GM23338 (cell line): Measurements from ENCODE around the gene CCDC90B. TPM values are rescaled to one million over a fixed set of nuclear protein-coding genes. Genes with fewer than 3 reads are reported as not detected.

Experiments
- ATAC-seq: fragments of 200-7000 bp; cut with Tn5 transposase; 3 replicates; pipeline ENCODE4 v1.9.1; 2020
- DNase-seq: peaks from one replicate; pipeline ENCODE4 v3.0.0-alpha.2; 2015; ENCODE audit warnings: low spot score
- H2AFZ ChIP-seq: fragments of 200-600 bp; sonication (generic); 2 replicates; pipeline ENCODE4 v1.8.0; 2016; ENCODE audit warnings: antibody characterized with exemption, mild to moderate bottlenecking, moderate library complexity
- H3F3A ChIP-seq: fragments of 200-600 bp; sonication (generic); replicated peaks from 2 replicates; pipeline ENCODE4 v1.8.0; 2017; ENCODE audit warnings: antibody characterized with exemption, mixed run types, low read depth
- H3K27ac ChIP-seq: fragments of 200-600 bp; sonication (generic); 2 replicates; pipeline ENCODE4 v1.6.1; 2016; ENCODE audit warnings: low read depth
- H3K27me3 ChIP-seq: fragments of 200-600 bp; sonication (generic); 2 replicates; pipeline ENCODE4 v1.8.0; 2016; ENCODE audit warnings: mild to moderate bottlenecking, mixed run types, moderate library complexity; ENCODE audit not compliant: insufficient read depth
- H3K36me3 ChIP-seq: fragments of 200-600 bp; sonication (generic); 2 replicates; pipeline ENCODE4 v1.8.0; 2016; ENCODE audit warnings: mild to moderate bottlenecking; ENCODE audit not compliant: insufficient read depth
- H3K4me1 ChIP-seq: fragments of 200-600 bp; sonication (generic); 2 replicates; pipeline ENCODE4 v1.8.0; 2016; ENCODE audit warnings: mild to moderate bottlenecking, moderate library complexity; ENCODE audit not compliant: insufficient read depth
- H3K4me2 ChIP-seq: fragments of 200-600 bp; sonication (generic); 2 replicates; pipeline ENCODE4 v1.7.1; 2017; ENCODE audit warnings: mixed run types
- H3K4me3 ChIP-seq: fragments of 200-600 bp; sonication (generic); 2 replicates; pipeline ENCODE4 v1.6.1; 2016; ENCODE audit warnings: mixed run types
- H3K79me2 ChIP-seq: fragments of 200-600 bp; sonication (generic); replicated peaks from 2 replicates; pipeline ENCODE4 v1.8.0; 2017; ENCODE audit warnings: mild to moderate bottlenecking; ENCODE audit not compliant: insufficient read depth
- H3K9me2 ChIP-seq: fragments of 200-600 bp; sonication (generic); 2 replicates; pipeline ENCODE4 v1.8.0; 2017; ENCODE audit not compliant: insufficient read depth
- H4K20me1 ChIP-seq: fragments of 200-600 bp; sonication (generic); replicated peaks from 2 replicates; pipeline ENCODE4 v1.8.0; 2017; ENCODE audit warnings: mild to moderate bottlenecking; ENCODE audit not compliant: insufficient read depth
- H3K27ac Mint-ChIP-seq: 2 replicates; pipeline ENCODE4 v1.8.0; 2020; ENCODE audit warnings: inconsistent platforms, mild to moderate bottlenecking, moderate library complexity, mixed read lengths
- H3K27me3 Mint-ChIP-seq: 3 replicates; pipeline ENCODE4 v1.8.0; 2022; ENCODE audit warnings: low read depth, mild to moderate bottlenecking, moderate library complexity, mixed read lengths, inconsistent platforms; ENCODE audit not compliant: insufficient read depth, poor library complexity
- H3K36me3 Mint-ChIP-seq: 3 replicates; pipeline ENCODE4 v1.8.0; 2021; ENCODE audit warnings: low read depth, mild to moderate bottlenecking, inconsistent platforms, moderate library complexity, mixed read lengths
- H3K4me1 Mint-ChIP-seq: 3 replicates; pipeline ENCODE4 v1.8.0; 2020; ENCODE audit warnings: mild to moderate bottlenecking, inconsistent platforms, mixed read lengths
- H3K4me3 Mint-ChIP-seq: 3 replicates; pipeline ENCODE4 v1.8.0; 2021; ENCODE audit warnings: moderate library complexity, mild to moderate bottlenecking, inconsistent platforms, mixed read lengths
- H3K9me3 Mint-ChIP-seq: 3 replicates; pipeline ENCODE4 v1.8.0; 2020; ENCODE audit warnings: moderate library complexity, mild to moderate bottlenecking, inconsistent platforms, mixed read lengths
- CREB1 ChIP-seq: fragments of 250-450 bp; sonication (Bioruptor Pico); IDR thresholded peaks from 2 replicates; pipeline ENCODE4 v1.5.0; 2020; ENCODE audit warnings: low read depth, mild to moderate bottlenecking, moderate library complexity
- CTCF ChIP-seq, 2 experiments: fragments of 200-600 bp in 1 of 2; sonication (generic) in 1 of 2; conservative IDR thresholded peaks; 2 replicates each; pipeline versions ENCODE4 v1.5.1 to v1.6.1; 2016 to 2017; ENCODE audit warnings: antibody characterized with exemption in 2 of 2, low read depth in 2 of 2, mild to moderate bottlenecking in 2 of 2, moderate library complexity in 1 of 2
- EZH2 ChIP-seq: fragments of 200-600 bp; sonication (generic); IDR thresholded peaks from one replicate; pipeline ENCODE4 v1.8.0; 2017; ENCODE audit warnings: antibody characterized with exemption, mild to moderate bottlenecking, low read depth; ENCODE audit not compliant: unreplicated experiment
- EZH2phosphoT487 ChIP-seq: fragments of 200-600 bp; sonication (generic); IDR thresholded peaks from one replicate; pipeline ENCODE4 v1.8.1; 2018; ENCODE audit warnings: antibody characterized with exemption; ENCODE audit not compliant: unreplicated experiment
- JUNB ChIP-seq: IDR thresholded peaks from one replicate; pipeline ENCODE4 v1.6.1; 2016; ENCODE audit warnings: antibody characterized with exemption; ENCODE audit not compliant: unreplicated experiment
- NANOG ChIP-seq: IDR thresholded peaks from 2 replicates; pipeline ENCODE4 v1.6.1; 2016; ENCODE audit warnings: antibody characterized with exemption, borderline replicate concordance
- STAT1 ChIP-seq: IDR thresholded peaks from one replicate; pipeline ENCODE4 v1.6.1; 2016; ENCODE audit warnings: antibody characterized with exemption; ENCODE audit not compliant: unreplicated experiment
- ZNF114 ChIP-seq: fragments of 250-450 bp; sonication (Bioruptor Pico); IDR thresholded peaks from 2 replicates; pipeline ENCODE4 v1.5.0; 2020; ENCODE audit warnings: mild to moderate bottlenecking, moderate library complexity
- ZNF331 ChIP-seq: fragments of 250-450 bp; sonication (Bioruptor Pico); IDR thresholded peaks from 2 replicates; pipeline ENCODE4 v1.5.0; 2020; ENCODE audit warnings: low read depth, mild to moderate bottlenecking, moderate library complexity
- polyA plus RNA-seq: library from polyadenylated mRNA; unstranded; fragments of >200 nt; fragmentation: Nextera tagmentation; extraction: Ambion mirVana; gene quantifications from 2 replicates; pipeline ENCODE4 v1.2.1, GENCODE V29; 2016
- total RNA-seq: library from RNA; depleted of rRNA; stranded (reverse); fragments of >200 nt; shearing (Covaris generic); gene quantifications from 2 replicates; pipeline ENCODE4 v1.2.3, GENCODE V29; 2014
- TF ChIP-seq, protein P1 (sequence below): fragments of 250-450 bp; sonication (Bioruptor Pico); IDR thresholded peaks from 2 replicates; pipeline ENCODE4 v1.5.0; 2020; ENCODE audit warnings: mild to moderate bottlenecking, moderate library complexity

The CCDC90B gene
- total and polyA plus RNA-seq, 2 experiments from 2014 or later: 55.1 to 89.0 TPM

- TF ChIP-seq CTCF (conservative IDR thresholded peaks at IDR 0.05; ENCODE audit: low read depth in 2 of 2): no peak
- no peak for TF ChIP-seq ZNF331 (CRISPR knock-in tag)
- no peak for TF ChIP-seq EZH2phosphoT487
- TF ChIP-seq CREB1 (CRISPR knock-in tag): no peak
- no peak for TF ChIP-seq STAT1
- TF ChIP-seq NANOG: no peak
These were observed 1.5 kb upstream of the CCDC90B start (continued) for GRCh38 chr11:83287631-83288030.

GRCh38 chr11:83285151-83285770 is 906 bp downstream of the CCDC90B start:
- no peak for DNase-seq
- no peaks in the 10 kb centered on the region; the same call in none of the 2 replicates for H3K4me1 ChIP-seq

More at GRCh38 chr11:83285151-83285770, 906 bp downstream of the CCDC90B start:
- peak overlapping the region; percentile 68 for H3K4me3 ChIP-seq
- Mint-ChIP-seq H3K9me3 (no peaks in the 10 kb centered on the region), H3K4me1 (peaks cover 14% of the 10 kb centered on the region; the same call in 2 of the 3 replicates), H3K27me3 (no peaks in the 10 kb centered on the region), H3K36me3 (peaks cover 2% of the 10 kb centered on the region; the same call in 1 of the 3 replicates), H3K4me3 (peak overlapping the region; percentile 90), H3K27ac (peak overlapping the region; percentile 99)
- H3K27me3 ChIP-seq: no peaks in the 10 kb centered on the region
- peak overlapping the region; percentile 81 for H3K4me2 ChIP-seq
- no peaks in the 10 kb centered on the region for H3K9me2 ChIP-seq
- no peaks in the 10 kb centered on the region for H3K36me3 ChIP-seq
- ATAC-seq: peak; percentile 63
- H2AFZ ChIP-seq: 0 out of 2 replicates have a peak overlapping the region, but pooled peaks have one; percentile 23
- H3F3A ChIP-seq: no peaks in the 10 kb centered on the region
- peak overlapping the region; percentile 94 for H3K27ac ChIP-seq
- no peaks in the 10 kb centered on the region for H4K20me1 ChIP-seq
- H3K79me2 ChIP-seq: peaks cover 43% of the 10 kb centered on the region
- TF ChIP-seq EZH2phosphoT487: no peak
- TF ChIP-seq EZH2: no peak
- no peak for TF ChIP-seq ZNF114 (CRISPR knock-in tag)
- TF ChIP-seq, protein P1, sequence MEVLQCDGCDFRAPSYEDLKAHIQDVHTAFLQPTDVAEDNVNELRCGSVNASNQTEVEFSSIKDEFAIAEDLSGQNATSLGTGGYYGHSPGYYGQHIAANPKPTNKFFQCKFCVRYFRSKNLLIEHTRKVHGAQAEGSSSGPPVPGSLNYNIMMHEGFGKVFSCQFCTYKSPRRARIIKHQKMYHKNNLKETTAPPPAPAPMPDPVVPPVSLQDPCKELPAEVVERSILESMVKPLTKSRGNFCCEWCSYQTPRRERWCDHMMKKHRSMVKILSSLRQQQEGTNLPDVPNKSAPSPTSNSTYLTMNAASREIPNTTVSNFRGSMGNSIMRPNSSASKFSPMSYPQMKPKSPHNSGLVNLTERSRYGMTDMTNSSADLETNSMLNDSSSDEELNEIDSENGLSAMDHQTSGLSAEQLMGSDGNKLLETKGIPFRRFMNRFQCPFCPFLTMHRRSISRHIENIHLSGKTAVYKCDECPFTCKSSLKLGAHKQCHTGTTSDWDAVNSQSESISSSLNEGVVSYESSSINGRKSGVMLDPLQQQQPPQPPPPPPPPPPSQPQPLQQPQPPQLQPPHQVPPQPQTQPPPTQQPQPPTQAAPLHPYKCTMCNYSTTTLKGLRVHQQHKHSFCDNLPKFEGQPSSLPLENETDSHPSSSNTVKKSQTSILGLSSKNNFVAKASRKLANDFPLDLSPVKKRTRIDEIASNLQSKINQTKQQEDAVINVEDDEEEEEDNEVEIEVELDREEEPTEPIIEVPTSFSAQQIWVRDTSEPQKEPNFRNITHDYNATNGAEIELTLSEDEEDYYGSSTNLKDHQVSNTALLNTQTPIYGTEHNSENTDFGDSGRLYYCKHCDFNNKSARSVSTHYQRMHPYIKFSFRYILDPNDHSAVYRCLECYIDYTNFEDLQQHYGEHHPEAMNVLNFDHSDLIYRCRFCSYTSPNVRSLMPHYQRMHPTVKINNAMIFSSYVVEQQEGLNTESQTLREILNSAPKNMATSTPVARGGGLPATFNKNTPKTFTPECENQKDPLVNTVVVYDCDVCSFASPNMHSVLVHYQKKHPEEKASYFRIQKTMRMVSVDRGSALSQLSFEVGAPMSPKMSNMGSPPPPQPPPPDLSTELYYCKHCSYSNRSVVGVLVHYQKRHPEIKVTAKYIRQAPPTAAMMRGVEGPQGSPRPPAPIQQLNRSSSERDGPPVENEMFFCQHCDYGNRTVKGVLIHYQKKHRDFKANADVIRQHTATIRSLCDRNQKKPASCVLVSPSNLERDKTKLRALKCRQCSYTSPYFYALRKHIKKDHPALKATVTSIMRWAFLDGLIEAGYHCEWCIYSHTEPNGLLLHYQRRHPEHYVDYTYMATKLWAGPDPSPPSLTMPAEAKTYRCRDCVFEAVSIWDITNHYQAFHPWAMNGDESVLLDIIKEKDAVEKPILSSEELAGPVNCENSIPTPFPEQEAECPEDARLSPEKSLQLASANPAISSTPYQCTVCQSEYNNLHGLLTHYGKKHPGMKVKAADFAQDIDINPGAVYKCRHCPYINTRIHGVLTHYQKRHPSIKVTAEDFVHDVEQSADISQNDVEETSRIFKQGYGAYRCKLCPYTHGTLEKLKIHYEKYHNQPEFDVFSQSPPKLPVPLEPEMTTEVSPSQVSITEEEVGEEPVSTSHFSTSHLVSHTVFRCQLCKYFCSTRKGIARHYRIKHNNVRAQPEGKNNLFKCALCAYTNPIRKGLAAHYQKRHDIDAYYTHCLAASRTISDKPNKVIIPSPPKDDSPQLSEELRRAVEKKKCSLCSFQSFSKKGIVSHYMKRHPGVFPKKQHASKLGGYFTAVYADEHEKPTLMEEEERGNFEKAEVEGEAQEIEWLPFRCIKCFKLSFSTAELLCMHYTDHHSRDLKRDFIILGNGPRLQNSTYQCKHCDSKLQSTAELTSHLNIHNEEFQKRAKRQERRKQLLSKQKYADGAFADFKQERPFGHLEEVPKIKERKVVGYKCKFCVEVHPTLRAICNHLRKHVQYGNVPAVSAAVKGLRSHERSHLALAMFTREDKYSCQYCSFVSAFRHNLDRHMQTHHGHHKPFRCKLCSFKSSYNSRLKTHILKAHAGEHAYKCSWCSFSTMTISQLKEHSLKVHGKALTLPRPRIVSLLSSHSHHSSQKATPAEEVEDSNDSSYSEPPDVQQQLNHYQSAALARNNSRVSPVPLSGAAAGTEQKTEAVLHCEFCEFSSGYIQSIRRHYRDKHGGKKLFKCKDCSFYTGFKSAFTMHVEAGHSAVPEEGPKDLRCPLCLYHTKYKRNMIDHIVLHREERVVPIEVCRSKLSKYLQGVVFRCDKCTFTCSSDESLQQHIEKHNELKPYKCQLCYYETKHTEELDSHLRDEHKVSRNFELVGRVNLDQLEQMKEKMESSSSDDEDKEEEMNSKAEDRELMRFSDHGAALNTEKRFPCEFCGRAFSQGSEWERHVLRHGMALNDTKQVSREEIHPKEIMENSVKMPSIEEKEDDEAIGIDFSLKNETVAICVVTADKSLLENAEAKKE (CRISPR knock-in tag): no peak
- TF ChIP-seq ZNF331 (CRISPR knock-in tag): no peak
- TF ChIP-seq JUNB: no peak
- TF ChIP-seq NANOG: no peak
- TF ChIP-seq CREB1 (CRISPR knock-in tag): no peak
- no peak for TF ChIP-seq STAT1
